Measurements from ENCODE around the gene WFS1. TPM values are rescaled to one million over a fixed set of nuclear protein-coding genes. Genes with fewer than 3 reads are reported as not detected.

WFS1 gene
- total RNA-seq, 4 donors from 2014 or later, result 124 to 174 (median 132) TPM

DNA sequence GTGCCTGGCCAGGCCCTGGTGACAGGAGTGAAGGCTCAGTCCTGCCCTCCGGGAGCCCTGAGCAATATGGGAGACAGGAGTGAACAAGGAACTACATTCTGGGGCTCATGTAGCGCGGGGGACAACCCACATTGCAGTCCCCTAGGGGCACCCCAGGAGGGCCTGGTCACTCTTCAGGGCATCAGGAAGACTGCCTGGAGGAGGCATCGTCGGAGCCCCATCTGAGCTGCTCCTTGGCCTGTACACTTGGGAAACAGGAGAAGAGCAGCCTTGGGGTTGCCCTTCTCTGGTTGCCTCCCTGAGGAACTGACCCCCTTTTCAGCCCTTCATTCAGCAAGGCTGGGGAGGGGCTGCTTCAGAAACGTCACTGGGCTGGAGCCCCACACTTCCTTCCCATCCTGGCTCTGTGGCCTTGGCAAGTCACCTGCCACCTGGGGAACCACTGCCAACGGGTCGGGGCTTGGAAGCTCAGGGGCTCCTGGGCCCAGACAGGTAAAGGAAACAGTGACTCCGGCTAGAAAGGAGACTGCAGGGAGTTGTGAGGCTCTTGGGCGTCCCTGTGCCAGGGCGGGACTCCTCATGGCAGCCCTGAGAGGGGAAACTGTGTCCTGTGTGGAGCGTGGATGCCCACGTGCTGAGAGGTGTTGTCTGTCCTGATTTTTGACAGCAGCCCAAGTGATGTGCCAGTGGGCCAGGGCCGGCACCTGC is 10.1 kb downstream of the WFS1 start:
- Histone ChIP-seq H3K27ac (peak overlapping the region in 1 of 3 donors; percentile 23), H3K27me3 (no peaks in the 10 kb centered on the region), H3K4me3 (replicated peaks in 1 of 3) (no peak overlapping the region), H3K4me1 (peaks cover 34 to 51% of the 10 kb centered on the region in 2 donors), H3K36me3 (peaks cover 27 to 40% of the 10 kb centered on the region in 2 donors), H3K9me3 (no peaks in the 10 kb centered on the region)
- no peak for DNase-seq
- intact Hi-C loops (cut with DNase I), result no loop called here
- TF ChIP-seq POLR2A (IDR thresholded peaks at IDR 0.05), result no peak
- TF ChIP-seq, protein P1, sequence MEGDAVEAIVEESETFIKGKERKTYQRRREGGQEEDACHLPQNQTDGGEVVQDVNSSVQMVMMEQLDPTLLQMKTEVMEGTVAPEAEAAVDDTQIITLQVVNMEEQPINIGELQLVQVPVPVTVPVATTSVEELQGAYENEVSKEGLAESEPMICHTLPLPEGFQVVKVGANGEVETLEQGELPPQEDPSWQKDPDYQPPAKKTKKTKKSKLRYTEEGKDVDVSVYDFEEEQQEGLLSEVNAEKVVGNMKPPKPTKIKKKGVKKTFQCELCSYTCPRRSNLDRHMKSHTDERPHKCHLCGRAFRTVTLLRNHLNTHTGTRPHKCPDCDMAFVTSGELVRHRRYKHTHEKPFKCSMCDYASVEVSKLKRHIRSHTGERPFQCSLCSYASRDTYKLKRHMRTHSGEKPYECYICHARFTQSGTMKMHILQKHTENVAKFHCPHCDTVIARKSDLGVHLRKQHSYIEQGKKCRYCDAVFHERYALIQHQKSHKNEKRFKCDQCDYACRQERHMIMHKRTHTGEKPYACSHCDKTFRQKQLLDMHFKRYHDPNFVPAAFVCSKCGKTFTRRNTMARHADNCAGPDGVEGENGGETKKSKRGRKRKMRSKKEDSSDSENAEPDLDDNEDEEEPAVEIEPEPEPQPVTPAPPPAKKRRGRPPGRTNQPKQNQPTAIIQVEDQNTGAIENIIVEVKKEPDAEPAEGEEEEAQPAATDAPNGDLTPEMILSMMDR (IDR thresholded peaks at IDR 0.05), result no peak
- 96 to 100% methylated on average over 5 to 13 of the region's 14 CpGs for WGBS, 2 donors

DNA sequence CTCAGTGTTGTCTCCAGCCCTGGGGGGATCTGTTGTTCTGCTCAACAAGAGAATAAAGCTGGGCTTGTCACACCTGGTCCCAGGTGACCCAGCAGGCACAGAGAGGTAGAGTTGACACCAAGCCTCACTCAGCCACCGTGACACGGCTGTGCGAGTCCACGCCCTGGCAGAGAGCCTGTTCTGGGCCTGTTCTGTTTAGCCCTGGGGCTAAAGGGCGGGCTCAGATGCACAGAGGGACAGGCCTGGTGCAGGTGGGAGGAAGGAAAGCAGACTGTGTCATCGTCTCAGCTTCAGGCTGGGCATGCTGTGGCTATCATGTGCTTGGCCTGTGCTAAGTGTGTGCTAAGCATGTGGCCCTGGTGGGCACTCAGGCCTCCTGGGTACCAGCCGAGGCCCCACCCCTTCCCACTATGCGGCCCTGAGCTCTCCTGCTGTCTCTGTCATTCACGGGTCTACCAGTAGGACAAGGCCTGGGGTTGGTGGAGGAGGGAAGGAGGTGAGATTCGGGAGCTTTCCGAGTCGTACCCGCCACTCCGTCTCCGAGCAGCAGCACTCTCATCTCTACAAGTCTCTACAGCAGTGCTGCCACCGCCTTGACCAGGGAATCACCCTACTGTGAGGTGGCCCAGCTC is 10.8 kb downstream of the WFS1 start:
- Histone ChIP-seq H3K9me3 (no peaks in the 10 kb centered on the region), H3K36me3 (peaks cover 27 to 40% of the 10 kb centered on the region in 2 donors), H3K4me1 (peaks cover 26 to 44% of the 10 kb centered on the region in 2 donors), H3K27ac (peak overlapping the region in 1 of 3 donors; percentile 23), H3K27me3 (no peaks in the 10 kb centered on the region), H3K4me3 (replicated peaks in 1 of 3) (no peak overlapping the region)
- intact Hi-C loops (cut with DNase I), result no loop called here
- TF ChIP-seq, protein P1 (IDR thresholded peaks at IDR 0.05), result no peak
- no peak for TF ChIP-seq POLR2A (IDR thresholded peaks at IDR 0.05)
- 94 to 95% methylated on average over 15 of the region's 16 CpGs for WGBS, 2 donors
- no peak for DNase-seq

DNA sequence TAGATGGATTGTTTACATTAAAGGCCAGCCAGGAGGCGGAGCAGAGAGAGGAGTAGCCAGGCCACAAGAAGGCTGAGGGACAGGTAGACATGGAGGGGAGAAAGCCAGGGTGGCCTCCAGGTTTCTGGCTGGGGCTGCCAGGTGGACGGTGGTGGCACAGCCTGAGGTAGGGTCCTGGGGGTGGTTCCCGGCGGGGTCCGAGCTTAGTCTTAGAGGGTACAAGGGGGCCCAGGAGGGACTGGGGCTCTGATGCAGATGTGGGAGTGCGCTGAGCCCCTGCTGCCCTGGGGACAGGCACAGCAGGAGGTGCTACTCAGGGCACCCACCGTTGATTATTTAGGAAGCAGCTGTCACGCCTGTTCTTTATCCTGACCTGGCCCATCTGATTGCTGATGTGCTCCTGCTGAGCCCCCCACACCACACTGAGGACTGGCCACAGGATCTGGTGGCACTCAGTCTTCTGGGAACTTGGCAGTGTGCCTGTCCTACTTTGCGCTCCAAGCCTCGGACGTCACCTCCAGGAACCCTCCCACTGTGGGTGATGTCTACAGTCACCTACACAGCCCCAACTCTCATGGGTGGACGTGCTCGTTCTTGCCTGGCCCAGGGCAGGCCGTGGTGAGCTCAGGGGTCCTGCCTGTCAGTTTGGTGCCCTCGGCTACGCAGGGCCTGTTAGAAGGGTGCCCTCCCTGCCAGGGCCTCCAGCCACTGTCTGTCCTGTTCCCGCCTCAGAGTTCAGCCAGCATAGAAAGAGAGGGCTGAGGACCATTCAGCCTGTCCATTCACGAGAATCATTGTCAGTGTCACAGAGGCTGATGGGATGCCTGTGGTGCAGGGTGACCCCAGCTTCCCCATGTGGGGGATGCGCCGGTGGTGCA is 12.0 kb downstream of the WFS1 start:
- Histone ChIP-seq H3K9me3 (no peaks in the 10 kb centered on the region), H3K36me3 (peaks cover 32 to 41% of the 10 kb centered on the region in 2 donors), H3K27me3 (no peaks in the 10 kb centered on the region), H3K4me1 (peaks cover 15 to 32% of the 10 kb centered on the region in 2 donors), H3K4me3 (replicated peaks in 1 of 3) (no peak overlapping the region), H3K27ac (peak overlapping the region in 1 of 3 donors; percentile 23)
- no peak for TF ChIP-seq POLR2A (IDR thresholded peaks at IDR 0.05)
- TF ChIP-seq, protein P1 (IDR thresholded peaks at IDR 0.05), result no peak
- DNase-seq, result no peak
- intact Hi-C loops (cut with DNase I), result no loop called here
- WGBS, 2 donors, result 79 to 88% methylated on average over 16 to 20 of the region's 20 CpGs

DNA sequence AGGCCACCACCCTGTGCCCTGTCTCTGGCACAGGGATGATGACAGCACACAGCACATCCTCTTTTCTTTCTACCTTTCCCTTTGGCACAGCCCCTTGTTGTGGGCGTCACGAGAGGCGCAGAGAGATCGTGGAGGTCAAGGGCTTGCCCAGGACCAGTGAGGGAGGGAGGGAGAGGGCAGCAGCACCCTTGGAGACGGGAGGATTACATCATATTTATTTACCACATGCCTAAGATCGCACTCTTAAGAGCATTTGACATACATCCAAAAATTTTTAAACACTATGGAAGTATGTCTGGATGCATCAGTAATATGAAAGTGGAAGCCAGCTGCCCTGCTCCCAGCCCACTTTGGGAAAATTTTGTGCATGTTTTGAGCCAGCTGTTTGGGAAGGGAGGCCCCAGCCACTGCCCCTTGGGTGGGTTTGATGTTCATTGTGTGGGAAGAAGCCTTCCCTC is 12.7 kb downstream of the WFS1 start:
- intact Hi-C loops (cut with DNase I), result no loop called here
- TF ChIP-seq, protein P1 (IDR thresholded peaks at IDR 0.05), result no peak
- TF ChIP-seq POLR2A (IDR thresholded peaks at IDR 0.05), result no peak
- H3K9me3 ChIP-seq, result no peaks in the 10 kb centered on the region
- H3K27me3 ChIP-seq, result no peaks in the 10 kb centered on the region
- peaks cover 35 to 47% of the 10 kb centered on the region in 2 donors for H3K36me3 ChIP-seq
- H3K4me1 ChIP-seq, result peaks cover 13 to 29% of the 10 kb centered on the region in 2 donors
- no peak overlapping the region for H3K27ac ChIP-seq
- DNase-seq, result no peak
- H3K4me3 ChIP-seq (replicated peaks in 1 of 3), result no peak overlapping the region
- WGBS, 2 donors, result 85 to 86% methylated on average over 6 of the region's 6 CpGs

All from thyroid gland (tissue), 4 donors.